ENCODE data around the gene GRIA4. TPM values are rescaled to one million over a fixed set of nuclear protein-coding genes. Genes with fewer than 3 reads are reported as not detected.

GRIA4 gene
- total RNA-seq, 1 experiment from 2014 or later, result not detected

GRCh38 chr11:105774899-105775298 is 165.0 kb downstream of the GRIA4 start:
- Histone ChIP-seq H3K27ac (ENCODE audit: low read depth, low read length, poor library complexity, severe bottlenecking) (no peak overlapping the region), H3K36me3 (ENCODE audit: insufficient read depth, low read length, poor library complexity, severe bottlenecking) (no peaks in the 10 kb centered on the region), H3K4me3 (ENCODE audit: low read depth, low read length, poor library complexity, severe bottlenecking) (no peak overlapping the region), H3K4me1 (ENCODE audit: insufficient read depth, low read length, poor library complexity, severe bottlenecking) (no peaks in the 10 kb centered on the region), H3K9me3 (ENCODE audit: low read depth, low read length, poor library complexity, severe bottlenecking) (no peaks in the 10 kb centered on the region), H3K27me3 (replicated peaks; ENCODE audit: insufficient read depth, low read depth, low read length, poor library complexity) (no peaks in the 10 kb centered on the region)
- no peak for DNase-seq (ENCODE audit: low spot score)
- no TSS peak for BruUV-seq (replicated peaks)
- ChIA-PET CTCF (no interaction called here), POLR2A (ENCODE audit: low non-redundant PET) (no interaction called here)
- intact Hi-C loops (cut with micrococcal nuclease; ENCODE audit: unreplicated experiment), result no loop called here
- TF ChIP-seq EZH2 (IDR thresholded peaks at IDR 0.05; ENCODE audit: borderline replicate concordance, low read depth, low read length, poor library complexity, severe bottlenecking) (no peak), CTCF (conservative IDR thresholded peaks at IDR 0.05; ENCODE audit: low read depth, low read length) (no peak)

GRCh38 chr11:105780781-105781525 is 171.1 kb downstream of the GRIA4 start:
- no peaks in the 10 kb centered on the region for H3K4me1 ChIP-seq (ENCODE audit: insufficient read depth, low read length, poor library complexity, severe bottlenecking)
- no peaks in the 10 kb centered on the region for H3K27me3 ChIP-seq (replicated peaks; ENCODE audit: insufficient read depth, low read depth, low read length, poor library complexity)
- intact Hi-C loops (cut with micrococcal nuclease; ENCODE audit: unreplicated experiment), result no loop called here
- no peak overlapping the region for H3K27ac ChIP-seq (ENCODE audit: low read depth, low read length, poor library complexity, severe bottlenecking)
- DNase-seq (ENCODE audit: low spot score), result no peak
- CTCF ChIA-PET, result no interaction called here
- H3K4me3 ChIP-seq (ENCODE audit: low read depth, low read length, poor library complexity, severe bottlenecking), result no peak overlapping the region
- H3K9me3 ChIP-seq (ENCODE audit: low read depth, low read length, poor library complexity, severe bottlenecking), result no peaks in the 10 kb centered on the region
- BruUV-seq (replicated peaks), result no TSS peak
- TF ChIP-seq EZH2 (IDR thresholded peaks at IDR 0.05; ENCODE audit: borderline replicate concordance, low read depth, low read length, poor library complexity, severe bottlenecking) (no peak), CTCF (conservative IDR thresholded peaks at IDR 0.05; ENCODE audit: low read depth, low read length) (no peak)
- POLR2A ChIA-PET (ENCODE audit: low non-redundant PET), result no interaction called here
- H3K36me3 ChIP-seq (ENCODE audit: insufficient read depth, low read length, poor library complexity, severe bottlenecking), result no peaks in the 10 kb centered on the region

- TF ChIP-seq EZH2 (IDR thresholded peaks at IDR 0.05; ENCODE audit: borderline replicate concordance, low read depth, low read length, poor library complexity, severe bottlenecking), result no peak
- no peak for TF ChIP-seq CTCF (conservative IDR thresholded peaks at IDR 0.05; ENCODE audit: low read depth, low read length)
- Histone ChIP-seq H3K36me3 (ENCODE audit: insufficient read depth, low read length, poor library complexity, severe bottlenecking) (no peaks in the 10 kb centered on the region), H3K4me1 (ENCODE audit: insufficient read depth, low read length, poor library complexity, severe bottlenecking) (no peaks in the 10 kb centered on the region), H3K27ac (ENCODE audit: low read depth, low read length, poor library complexity, severe bottlenecking) (no peak overlapping the region), H3K9me3 (ENCODE audit: low read depth, low read length, poor library complexity, severe bottlenecking) (no peaks in the 10 kb centered on the region), H3K27me3 (replicated peaks; ENCODE audit: insufficient read depth, low read depth, low read length, poor library complexity) (no peaks in the 10 kb centered on the region), H3K4me3 (ENCODE audit: low read depth, low read length, poor library complexity, severe bottlenecking) (no peak overlapping the region)
- intact Hi-C loops (cut with micrococcal nuclease; ENCODE audit: unreplicated experiment), result no loop called here
- CTCF ChIA-PET, result no interaction called here
- DNase-seq (ENCODE audit: low spot score), result no peak
- POLR2A ChIA-PET (ENCODE audit: low non-redundant PET), result no interaction called here
- no TSS peak for BruUV-seq (replicated peaks)
Observed at GRCh38 chr11:105781807-105782206, 171.9 kb downstream of the GRIA4 start.

All from A673 (cell line).